AG04449 (cell line): ENCODE measurements around the gene GAS1.

Experiments used
- CTCF ChIA-PET: fragments of 350-600 bp; formaldehyde crosslinking; extraction: SDS; loops from one replicate; lab custom pipeline; 2021; ENCODE audit warnings: antibody characterized with exemption; lab: Yijun Ruan, JAX
- POLR2A ChIA-PET: fragments of 400-600, 350-600 bp; formaldehyde crosslinking; extraction: SDS; loops from one replicate; lab custom pipeline; 2020; ENCODE audit warnings: antibody characterized with exemption, inconsistent platforms; lab: Yijun Ruan, JAX
- DNase-seq: peaks from one replicate; pipeline ENCODE4 v3.0.0-alpha.2; 2010; ENCODE audit warnings: low read depth, low spot score
- H3K4me3 ChIP-seq: 2 replicates; pipeline ENCODE4 v1.5.1; 2011; ENCODE audit warnings: low read depth, mild to moderate bottlenecking, control low read depth, low read length
- TF ChIP-seq, protein P1 (sequence below): IDR thresholded peaks from one replicate; pipeline ENCODE4 v1.5.1; 2011; ENCODE audit warnings: mild to moderate bottlenecking, moderate library complexity, low read length, control low read depth, inconsistent platforms; ENCODE audit not compliant: insufficient read depth; ENCODE audit errors: missing control alignments

The GAS1 gene

DNA sequence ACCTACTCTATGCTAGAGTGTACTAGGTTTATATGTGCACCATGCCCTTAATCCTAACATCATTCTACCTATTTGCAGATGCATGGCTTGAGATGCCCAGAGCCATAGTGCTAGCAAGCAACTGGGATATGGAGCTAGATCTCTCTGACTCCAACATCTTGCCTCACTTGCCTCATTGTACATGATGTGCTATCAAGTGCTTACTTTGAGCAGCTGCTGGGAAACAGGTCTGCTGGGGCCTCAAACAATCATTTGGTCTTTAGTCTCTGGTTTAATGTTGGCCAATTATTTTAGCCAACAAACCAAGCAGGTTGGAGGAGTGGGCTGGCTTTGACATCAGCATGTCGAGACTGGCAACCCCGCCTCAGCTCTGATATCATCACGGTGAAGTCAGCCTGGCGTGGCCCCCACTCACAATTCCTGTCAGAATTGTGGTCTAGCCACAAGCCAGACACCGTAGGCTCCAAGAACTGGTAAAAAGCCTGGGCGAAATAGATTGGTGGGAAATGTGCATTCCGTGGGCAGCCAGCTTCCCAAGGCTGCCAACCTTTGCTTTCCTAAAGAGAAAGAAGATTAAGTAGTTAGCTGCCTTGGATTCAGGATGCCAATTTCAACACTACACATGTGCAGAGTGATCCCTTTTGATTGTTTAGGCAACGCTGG, 21.1 kb upstream of the GAS1 start:
- H3K4me3 ChIP-seq: no peak overlapping the region
- TF ChIP-seq, protein P1, sequence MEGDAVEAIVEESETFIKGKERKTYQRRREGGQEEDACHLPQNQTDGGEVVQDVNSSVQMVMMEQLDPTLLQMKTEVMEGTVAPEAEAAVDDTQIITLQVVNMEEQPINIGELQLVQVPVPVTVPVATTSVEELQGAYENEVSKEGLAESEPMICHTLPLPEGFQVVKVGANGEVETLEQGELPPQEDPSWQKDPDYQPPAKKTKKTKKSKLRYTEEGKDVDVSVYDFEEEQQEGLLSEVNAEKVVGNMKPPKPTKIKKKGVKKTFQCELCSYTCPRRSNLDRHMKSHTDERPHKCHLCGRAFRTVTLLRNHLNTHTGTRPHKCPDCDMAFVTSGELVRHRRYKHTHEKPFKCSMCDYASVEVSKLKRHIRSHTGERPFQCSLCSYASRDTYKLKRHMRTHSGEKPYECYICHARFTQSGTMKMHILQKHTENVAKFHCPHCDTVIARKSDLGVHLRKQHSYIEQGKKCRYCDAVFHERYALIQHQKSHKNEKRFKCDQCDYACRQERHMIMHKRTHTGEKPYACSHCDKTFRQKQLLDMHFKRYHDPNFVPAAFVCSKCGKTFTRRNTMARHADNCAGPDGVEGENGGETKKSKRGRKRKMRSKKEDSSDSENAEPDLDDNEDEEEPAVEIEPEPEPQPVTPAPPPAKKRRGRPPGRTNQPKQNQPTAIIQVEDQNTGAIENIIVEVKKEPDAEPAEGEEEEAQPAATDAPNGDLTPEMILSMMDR: no peak
- DNase-seq: no peak
- POLR2A ChIA-PET: no interaction called here
- CTCF ChIA-PET: interaction anchor here (1.3 kb wide), 1 partner anchor 481 kb away, joined by 3 read pairs; no protein-coding TSS in a partner anchor

DNA sequence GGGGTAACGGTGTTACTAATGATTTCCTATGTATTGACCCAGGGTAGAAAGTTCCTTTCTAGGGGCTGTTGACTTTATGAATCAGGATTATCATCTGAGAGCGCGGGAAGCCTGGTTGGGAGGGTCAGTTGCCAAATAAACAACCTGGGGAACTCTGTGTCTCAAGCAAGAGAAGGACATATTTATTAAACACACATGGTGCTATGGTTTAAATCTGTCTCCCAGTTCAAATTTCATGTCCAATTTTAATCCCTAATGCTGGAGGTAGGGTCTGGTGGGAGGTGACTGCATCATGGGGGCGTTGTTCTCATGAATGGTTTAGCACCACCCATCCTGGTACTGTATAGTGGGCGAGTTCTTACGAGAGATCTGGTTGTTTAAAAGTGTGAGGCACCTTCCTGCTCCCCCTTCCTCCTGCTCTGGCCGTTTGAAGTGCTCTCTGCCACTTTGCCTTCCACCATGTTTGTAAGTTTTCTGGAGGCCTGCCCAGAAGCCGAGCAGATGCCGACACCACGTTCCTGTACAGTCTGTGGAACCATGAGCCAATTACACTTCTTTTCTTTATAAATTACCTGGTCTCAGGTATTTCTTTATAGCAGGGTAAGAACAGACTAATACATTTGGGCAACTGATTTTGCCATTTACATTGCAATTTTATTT, 19.7 kb upstream of the GAS1 start:
- DNase-seq: no peak
- TF ChIP-seq, protein P1: no peak
- ChIA-PET CTCF (no interaction called here), POLR2A (interaction anchor here (0.7 kb wide), 1 partner anchor 18 kb away, joined by 3 read pairs; no protein-coding TSS in a partner anchor)
- no peak overlapping the region for H3K4me3 ChIP-seq

DNA sequence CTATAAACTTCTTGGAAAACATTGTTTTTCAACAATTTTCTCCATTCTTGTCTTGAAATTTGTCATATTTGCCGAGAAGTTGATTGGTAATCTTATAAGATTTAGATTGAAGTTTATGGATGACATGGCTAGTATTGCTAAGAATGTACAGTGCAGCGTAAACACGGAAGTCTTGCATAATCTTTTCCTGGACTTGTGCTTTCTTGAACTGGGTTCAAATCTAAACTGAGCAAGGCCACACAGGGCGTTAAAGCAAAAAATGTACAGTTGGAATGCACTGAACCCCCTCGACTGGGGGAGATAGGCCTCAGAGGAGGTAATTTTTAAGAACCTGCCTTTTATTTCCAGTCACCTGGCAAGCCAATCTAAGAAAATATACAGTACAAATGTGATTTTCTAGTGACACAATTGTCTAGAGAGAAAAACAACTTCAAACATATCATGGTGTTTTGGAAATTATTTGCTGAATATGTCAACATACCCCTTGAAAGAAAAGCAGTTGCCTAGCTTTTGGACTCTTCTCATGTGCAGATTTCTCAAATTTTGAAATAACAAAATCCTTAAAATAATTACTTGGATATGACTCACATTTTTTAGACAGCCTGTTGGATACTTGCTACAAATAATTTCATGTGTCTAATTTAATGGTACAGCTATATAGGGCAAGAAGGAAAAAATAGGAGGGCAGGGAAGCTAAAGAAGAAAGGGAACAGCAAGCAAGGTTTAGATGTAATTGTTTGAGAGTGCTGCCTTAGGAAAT, 18.5 kb upstream of the GAS1 start:
- ChIA-PET POLR2A (interaction anchor here (0.6 kb wide), 1 partner anchor 18 kb away, joined by 3 read pairs; no protein-coding TSS in a partner anchor), CTCF (interaction anchor here (1.7 kb wide), 1 partner anchor 17 kb away, joined by 7 read pairs; no protein-coding TSS in a partner anchor)
- TF ChIP-seq, protein P1: no peak
- no peak overlapping the region for H3K4me3 ChIP-seq
- DNase-seq: no peak

DNA sequence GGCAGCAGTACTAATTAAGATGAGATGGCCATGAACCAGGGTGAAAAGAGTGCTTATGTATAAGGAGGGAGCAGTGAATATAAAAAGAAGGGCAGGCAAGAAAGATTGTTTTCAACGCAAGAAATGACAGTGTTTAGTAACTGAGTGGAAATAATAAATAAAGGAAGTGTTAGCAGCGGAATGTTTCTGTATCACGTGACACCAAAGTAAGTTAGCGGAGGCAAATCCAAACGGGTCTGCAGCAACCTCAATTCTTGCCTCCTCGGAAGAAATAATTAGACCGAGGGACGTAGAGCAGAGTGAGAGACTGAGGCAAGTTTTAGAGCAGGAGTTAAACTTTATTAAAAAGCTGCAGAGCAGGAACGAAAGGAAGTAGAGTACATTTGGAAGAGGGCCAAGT, 15.4 kb upstream of the GAS1 start:
- no peak for DNase-seq
- TF ChIP-seq, protein P1: no peak
- POLR2A ChIA-PET: no interaction called here
- CTCF ChIA-PET: no interaction called here
- no peak overlapping the region for H3K4me3 ChIP-seq

DNA sequence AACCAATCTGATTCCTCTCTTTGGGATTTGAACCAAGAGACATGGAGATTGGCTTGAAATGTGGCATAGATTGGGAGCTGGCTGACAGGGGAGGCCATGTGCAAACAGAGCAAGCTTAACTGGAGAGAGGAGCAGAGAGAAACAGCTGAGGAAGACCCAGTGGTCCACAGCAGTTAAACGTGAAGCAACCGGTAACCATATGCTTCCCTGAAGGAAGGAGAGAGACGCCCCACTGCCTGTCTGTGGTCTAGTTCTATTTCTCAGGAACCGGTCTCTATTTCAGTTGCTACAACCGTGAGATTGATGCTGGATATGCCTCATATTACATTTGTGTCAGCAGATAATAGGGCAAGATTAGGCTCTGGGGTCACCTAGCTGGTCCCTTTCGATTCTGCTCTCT, 13.6 kb upstream of the GAS1 start:
- TF ChIP-seq, protein P1: no peak
- ChIA-PET CTCF (interaction anchor here (1.5 to 4.4 kb wide), 2 partner anchors 12 to 474 kb away, joined by 5 to 37 read pairs; partner anchors contain the start of gene GAS1), POLR2A (no interaction called here)
- H3K4me3 ChIP-seq: no peak overlapping the region
- no peak for DNase-seq
